Jurkat, Clone E6-1 (cell line): ENCODE data around the gene BRICD5.

ENCODE experiments used
- DNase-seq: peaks from one replicate; pipeline ENCODE4 v3.0.0-alpha.2; 2011; ENCODE audit warnings: low read depth, low spot score
- H3K4me3 ChIP-seq: 2 replicates; pipeline ENCODE4 v1.5.1; 2011; ENCODE audit warnings: mild to moderate bottlenecking, low read length, control low read depth, moderate library complexity

BRICD5 gene

GRCh38 chr16:2189252-2189893 is 21.3 kb downstream of the BRICD5 start:
- H3K4me3 ChIP-seq, result no peak overlapping the region
- DNase-seq, result no peak

DNA sequence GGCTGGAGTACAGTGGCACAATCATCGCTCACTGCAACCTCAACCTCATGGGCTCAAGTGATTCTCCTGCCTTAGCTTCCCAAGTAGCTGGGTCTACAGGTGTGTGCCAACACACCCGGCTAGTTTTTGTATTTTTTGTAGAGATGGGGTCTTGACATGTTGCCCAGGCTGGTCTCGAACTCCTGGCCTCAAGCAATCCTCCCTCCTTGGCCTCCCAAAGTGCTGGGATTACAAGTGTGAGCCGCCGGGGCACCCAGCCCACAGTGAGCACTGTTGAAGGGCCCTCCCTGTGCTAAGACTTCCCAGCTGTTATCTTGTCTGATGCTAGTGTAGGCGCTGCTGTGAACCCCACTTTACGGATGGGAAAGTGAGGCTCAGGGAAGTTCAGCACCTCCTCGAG is 22.3 kb downstream of the BRICD5 start:
- no peak for DNase-seq
- H3K4me3 ChIP-seq, result no peak overlapping the region

DNA sequence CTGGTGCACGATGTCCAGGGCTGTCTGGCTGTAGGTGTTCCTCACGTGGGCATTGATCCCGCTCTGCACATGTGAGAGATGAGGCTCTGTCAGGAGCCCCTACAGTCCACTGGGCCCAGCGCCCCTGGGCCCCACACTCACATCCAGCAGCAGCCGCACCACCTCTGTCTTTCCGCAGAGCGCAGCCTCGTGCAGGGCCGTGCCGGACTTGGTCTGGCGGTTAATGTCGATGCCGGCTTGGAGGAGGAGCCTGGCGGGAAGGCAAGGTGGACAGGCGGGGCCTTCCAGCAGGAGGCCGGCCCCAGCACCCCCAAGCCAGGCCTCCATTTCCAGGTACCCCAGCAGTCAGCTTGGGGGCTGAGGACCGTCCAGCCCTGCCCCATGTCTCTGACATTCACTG is 23.5 kb downstream of the BRICD5 start:
- DNase-seq, result no peak
- no peak overlapping the region for H3K4me3 ChIP-seq

DNA sequence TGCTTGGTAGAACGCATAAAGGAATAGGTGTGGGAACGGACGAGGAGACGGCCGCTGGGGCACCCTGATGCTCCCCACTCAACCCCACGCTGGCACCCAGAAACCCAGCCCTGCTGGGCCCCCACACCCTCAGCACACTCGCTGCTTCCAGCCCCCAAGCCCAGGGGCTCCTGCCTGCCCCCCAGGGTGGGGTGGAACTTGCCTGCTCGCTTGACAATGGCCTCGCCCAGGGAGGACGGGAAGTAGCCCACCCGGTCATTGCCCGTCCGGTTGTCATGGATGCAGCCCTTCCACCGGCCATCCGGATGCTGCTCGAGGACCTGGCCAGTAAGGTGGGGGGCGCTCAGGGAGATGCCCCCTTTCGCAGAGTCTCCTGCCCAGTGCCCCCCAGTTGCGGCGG is 24.2 kb downstream of the BRICD5 start:
- DNase-seq, result no peak

DNA sequence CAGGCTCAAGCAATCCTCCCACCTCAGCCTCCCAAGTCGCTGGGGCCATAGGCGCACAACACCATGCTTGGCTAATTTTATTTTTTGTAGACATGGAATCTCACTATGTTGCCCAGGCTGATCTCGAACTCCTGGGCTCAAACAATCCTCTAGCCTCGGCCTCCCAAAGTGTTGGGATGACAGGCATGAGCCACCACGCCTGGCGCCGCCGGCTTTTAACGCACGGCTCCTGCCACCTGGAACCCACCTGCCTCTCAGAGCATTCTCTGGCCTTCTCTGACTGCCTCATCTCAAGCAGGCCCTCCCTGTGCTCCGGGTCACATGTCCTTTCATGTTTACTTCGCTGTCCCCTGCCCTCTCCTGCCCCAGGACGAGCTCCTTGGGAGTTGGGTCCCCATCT is 24.6 kb downstream of the BRICD5 start:
- DNase-seq, result no peak
- no peak overlapping the region for H3K4me3 ChIP-seq

More for the DNA sequence above, 24.2 kb downstream of the BRICD5 start:
- no peak overlapping the region for H3K4me3 ChIP-seq

GRCh38 chr16:2184962-2185361 is 25.7 kb downstream of the BRICD5 start:
- no peak for DNase-seq

DNA sequence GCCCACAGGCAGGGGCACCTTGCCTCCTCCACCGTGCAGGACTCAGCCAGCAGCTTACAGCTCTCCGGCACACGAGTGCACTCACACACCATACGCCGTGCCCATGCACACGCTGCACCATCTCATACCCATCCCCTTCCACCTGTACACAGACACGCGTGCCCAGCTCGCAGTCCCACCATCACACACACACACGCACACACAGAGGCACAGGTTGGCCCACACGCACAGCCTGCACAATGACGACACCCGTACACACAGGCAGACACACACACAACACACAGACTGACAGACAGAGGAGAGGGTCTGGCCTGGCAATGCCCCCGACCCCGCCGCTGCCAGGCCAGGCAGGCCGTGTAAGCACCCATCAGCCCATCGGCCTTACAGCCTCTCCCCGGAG is 26.3 kb downstream of the BRICD5 start:
- no peak for DNase-seq
- H3K4me3 ChIP-seq, result no peak overlapping the region

More at GRCh38 chr16:2184962-2185361, 25.7 kb downstream of the BRICD5 start:
- H3K4me3 ChIP-seq, result no peak overlapping the region

DNA sequence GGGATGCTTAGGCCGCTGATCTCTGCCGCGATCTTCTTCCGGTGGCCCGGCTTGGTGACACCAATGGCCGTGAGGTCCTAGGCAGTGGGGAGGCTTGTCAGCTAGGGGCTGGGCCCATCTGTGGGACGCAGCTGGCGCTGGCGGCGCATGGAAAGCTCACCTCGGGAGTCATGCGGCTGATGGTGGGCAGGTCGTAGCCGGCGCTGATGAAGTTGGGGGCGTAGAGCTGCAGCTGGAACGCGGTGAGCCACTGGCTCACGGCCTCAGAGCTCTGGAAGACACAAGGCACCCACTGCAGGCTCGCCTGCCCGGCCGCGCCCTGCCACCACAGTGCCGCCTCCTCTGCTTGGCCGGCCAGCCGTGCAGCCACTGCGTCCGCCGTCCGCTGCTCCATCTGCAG is 27.0 kb downstream of the BRICD5 start:
- H3K4me3 ChIP-seq, result no peak overlapping the region
- no peak for DNase-seq

- H3K4me3 ChIP-seq, result no peak overlapping the region
These were observed 28.7 kb downstream of the BRICD5 start for GRCh38 chr16:2181952-2182351.

DNA sequence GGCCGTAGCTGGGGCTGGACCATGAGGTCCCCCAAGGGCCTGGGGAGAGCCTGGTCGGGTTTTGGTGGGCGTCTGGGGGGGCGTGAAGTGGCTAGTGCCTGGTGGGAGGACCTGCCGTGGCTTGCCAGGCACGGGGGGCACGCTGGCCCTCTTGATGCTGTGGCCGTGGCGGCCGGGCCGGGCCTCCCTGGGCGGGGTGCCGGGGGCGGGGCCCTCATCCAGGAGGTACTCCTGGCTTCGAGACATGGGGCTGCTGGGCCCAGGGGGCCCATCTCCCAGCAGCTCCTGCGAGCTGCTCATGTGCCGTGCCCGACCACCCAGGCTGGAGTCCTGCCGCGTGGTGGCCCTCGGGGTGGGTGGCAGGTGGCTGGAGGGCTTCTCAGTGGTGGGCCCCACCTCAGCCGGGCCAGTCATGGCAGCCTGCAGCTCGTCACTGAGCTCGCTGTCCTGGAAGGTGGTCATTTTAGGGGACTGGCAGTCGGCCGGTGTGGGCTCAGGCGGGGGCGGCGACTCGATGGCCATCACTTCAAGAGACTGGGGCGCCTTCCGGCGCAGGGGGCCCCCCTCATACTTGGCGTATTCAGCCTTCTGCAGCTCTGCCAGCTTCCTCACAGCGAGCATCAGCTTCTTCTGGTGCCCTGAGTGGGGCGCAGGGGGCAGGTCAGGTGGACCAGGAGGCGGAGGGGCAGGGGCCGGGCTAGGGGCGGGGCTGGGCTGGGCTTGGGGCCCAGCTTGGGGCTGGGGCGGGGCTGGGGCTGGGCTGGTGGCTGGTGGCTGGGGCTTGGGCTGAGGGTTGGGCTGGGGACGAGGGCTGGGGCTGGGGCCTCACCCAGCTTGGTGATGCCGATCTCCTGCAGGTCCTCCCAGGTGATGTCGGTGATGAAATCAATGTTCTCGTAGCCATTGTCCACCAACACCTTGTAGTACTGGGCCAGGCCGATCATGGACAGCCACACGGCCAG is 29.4 kb downstream of the BRICD5 start:
- DNase-seq, result no peak
- no peak overlapping the region for H3K4me3 ChIP-seq

More at GRCh38 chr16:2181952-2182351, 28.7 kb downstream of the BRICD5 start:
- DNase-seq, result no peak

DNA sequence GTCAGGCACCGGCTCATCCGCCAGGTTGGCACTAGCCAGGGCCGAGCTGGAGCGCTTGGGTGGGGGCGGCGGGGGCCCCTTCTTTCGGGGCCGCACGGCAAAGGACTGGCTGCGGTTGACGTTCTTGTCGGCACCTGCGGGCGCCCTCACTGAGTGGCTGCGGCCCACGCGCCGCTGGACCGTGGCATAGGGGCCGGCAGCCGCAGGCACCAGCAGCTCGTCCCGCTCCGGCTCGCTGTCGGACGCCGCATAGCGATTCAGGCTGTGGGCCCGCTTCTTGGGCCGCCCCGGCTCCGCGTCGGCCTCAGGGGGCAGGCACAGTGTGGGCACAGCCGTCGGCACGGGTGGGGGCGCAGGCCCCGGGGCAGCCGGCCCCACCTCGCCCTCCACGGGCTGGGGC is 30.2 kb downstream of the BRICD5 start:
- DNase-seq, result no peak
- H3K4me3 ChIP-seq, result no peak overlapping the region

DNA sequence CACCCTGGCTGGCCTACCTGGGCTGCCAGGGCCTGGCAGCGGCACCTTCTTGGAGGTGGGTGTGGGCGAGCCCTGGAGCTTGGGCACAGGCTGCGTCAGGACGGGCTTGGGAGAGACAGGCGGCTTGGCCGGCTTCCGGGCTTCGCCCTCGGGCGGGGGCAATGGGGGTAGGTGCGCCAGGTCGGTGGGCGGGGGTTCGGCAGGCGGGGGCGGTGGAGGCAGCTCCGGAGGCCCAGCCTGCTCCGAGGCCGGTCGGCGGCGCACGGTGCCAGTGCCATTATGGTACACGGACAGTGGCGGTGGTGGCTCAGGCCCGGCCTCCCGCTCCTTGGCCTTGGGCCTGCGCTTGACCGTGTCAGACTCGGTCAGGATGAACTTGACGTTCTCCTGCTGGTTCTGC is 31.1 kb downstream of the BRICD5 start:
- no peak for DNase-seq
- no peak overlapping the region for H3K4me3 ChIP-seq

DNA sequence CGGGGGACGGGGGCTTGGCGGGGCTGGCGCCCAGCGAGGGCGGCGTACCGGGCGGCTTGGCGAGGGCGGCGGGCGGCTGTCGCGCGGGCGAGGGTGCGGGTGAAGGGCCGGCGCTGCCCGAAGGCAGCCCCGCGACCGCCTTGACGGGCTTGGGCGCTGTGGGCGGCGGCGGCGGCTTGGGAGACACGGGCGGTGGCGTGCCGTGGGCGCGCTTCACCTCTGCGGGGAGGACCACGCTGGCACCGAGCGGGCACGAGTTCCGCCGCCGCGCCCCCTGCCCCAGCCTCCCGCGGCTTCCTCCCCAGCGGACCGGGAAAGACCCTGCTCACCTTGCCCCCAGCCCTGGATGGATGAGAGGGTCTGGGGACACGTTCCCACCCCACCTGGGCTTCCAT is 31.6 kb downstream of the BRICD5 start:
- no peak overlapping the region for H3K4me3 ChIP-seq
- no peak for DNase-seq

DNA sequence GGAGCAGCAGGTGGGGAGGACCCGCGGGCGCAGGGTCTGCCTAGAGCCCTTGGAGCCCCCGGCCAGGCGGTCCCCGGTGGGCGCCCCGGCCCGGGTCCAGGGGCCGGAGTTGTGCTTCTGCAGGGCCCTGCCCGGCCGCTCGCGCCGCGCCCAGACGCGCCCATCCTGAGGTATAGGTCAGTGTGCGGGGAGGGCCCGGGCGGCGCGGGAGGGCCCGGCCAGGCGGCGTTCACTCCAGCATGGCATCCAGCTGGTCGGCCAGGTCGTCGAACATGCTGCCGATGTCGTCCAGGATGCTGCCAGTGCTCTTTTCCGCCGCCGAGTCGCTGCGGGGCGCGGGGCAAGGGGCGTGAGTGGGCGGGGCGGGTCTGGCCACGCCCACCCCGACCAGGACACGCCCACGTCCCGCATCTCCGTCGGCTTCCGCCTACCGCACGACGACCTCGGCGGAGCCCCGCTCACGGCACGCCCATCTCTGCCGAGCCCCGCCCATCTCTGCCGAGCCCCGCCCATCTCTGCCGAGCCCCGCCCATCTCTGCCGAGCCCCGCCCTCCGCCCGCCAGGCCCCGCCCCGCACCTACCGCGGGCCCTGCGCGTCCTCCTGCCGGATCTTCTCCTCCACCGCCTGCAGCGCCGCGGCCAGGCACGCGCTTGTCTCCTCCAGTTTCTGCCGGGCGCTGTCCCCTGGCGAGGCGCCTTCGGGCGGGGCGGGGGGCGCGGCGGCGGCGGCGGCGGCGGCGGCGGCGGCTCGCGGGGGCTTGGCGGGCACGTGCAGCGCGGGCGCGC is 32.1 kb downstream of the BRICD5 start:
- DNase-seq, result no peak
- H3K4me3 ChIP-seq, result no peak overlapping the region

DNA sequence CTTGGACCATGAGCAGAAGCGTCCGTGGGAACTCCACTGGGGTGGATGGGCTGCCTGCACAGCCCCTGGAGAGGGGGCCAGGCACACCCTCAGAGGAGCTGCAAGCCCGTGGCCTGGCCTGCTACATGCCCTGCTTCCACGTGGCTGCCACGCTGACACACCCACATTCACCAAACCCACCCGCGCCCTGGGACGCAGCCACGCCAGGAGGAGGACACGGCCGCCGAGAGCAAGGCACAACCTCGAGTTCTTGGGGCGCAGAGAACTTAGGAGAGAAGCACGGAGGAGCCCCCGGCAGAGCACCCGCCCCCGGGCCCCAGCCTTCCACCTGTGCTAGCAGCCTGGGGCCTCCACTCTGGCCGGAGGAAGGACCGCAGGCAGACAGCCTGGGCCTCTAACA is 33.1 kb downstream of the BRICD5 start:
- no peak overlapping the region for H3K4me3 ChIP-seq
- DNase-seq, result no peak

GRCh38 chr16:2177101-2177500 is 33.6 kb downstream of the BRICD5 start:
- no peak for DNase-seq
- H3K4me3 ChIP-seq, result no peak overlapping the region

GRCh38 chr16:2176047-2176446 is 34.6 kb downstream of the BRICD5 start:
- no peak overlapping the region for H3K4me3 ChIP-seq
- DNase-seq, result no peak

GRCh38 chr16:2175454-2175853 is 35.2 kb downstream of the BRICD5 start:
- no peak for DNase-seq
- no peak overlapping the region for H3K4me3 ChIP-seq

- H3K4me3 ChIP-seq, result no peak overlapping the region
- DNase-seq, result no peak
These were observed 36.1 kb downstream of the BRICD5 start for GRCh38 chr16:2174396-2175131.
